Smooth muscle cell (in vitro differentiated cells): ENCODE measurements around the gene ZNF516. TPM values are rescaled to one million over a fixed set of nuclear protein-coding genes. Genes with fewer than 3 reads are reported as not detected.
A peak's percentile ranks its signal among the peaks of the same experiment; 100 is the strongest.

Experiments
- DNase-seq: peaks from one replicate; lab custom pipeline; 2025; ENCODE audit not compliant: unreplicated experiment; lab: John Stamatoyannopoulos, UW
- H2AFZ ChIP-seq: fragments of 200-600 bp; sonication (generic); 2 replicates; pipeline ENCODE4 v1.6.0; 2016; ENCODE audit warnings: antibody characterized with exemption, low read depth, mild to moderate bottlenecking
- H3F3A ChIP-seq: fragments of 200-600 bp; sonication (generic); 2 replicates; pipeline ENCODE4 v1.6.0; 2017; ENCODE audit warnings: antibody characterized with exemption, low read depth
- H3K27ac ChIP-seq: fragments of 200-600 bp; sonication (generic); 2 replicates; pipeline ENCODE4 v1.5.1; 2016; ENCODE audit warnings: low read depth, mild to moderate bottlenecking
- H3K27me3 ChIP-seq: fragments of 200-600 bp; sonication (generic); 2 replicates; pipeline ENCODE4 v1.6.1; 2016; ENCODE audit warnings: low read depth, mild to moderate bottlenecking
- H3K36me3 ChIP-seq: fragments of 200-600 bp; sonication (generic); 2 replicates; pipeline ENCODE4 v1.5.1; 2016; ENCODE audit warnings: low read depth
- H3K4me1 ChIP-seq: fragments of 200-600 bp; sonication (generic); 2 replicates; pipeline ENCODE4 v1.5.1; 2016; ENCODE audit warnings: low read depth
- H3K4me2 ChIP-seq: fragments of 200-600 bp; sonication (generic); 2 replicates; pipeline ENCODE4 v1.6.0; 2016; ENCODE audit warnings: mild to moderate bottlenecking
- H3K4me3 ChIP-seq: fragments of 200-600 bp; sonication (generic); 2 replicates; pipeline ENCODE4 v1.5.1; 2016; ENCODE audit warnings: mild to moderate bottlenecking
- H3K79me2 ChIP-seq: fragments of 200-600 bp; sonication (generic); 2 replicates; pipeline ENCODE4 v1.6.0; 2016; ENCODE audit warnings: low read depth, mild to moderate bottlenecking
- H3K9ac ChIP-seq: fragments of 200-600 bp; sonication (generic); 2 replicates; pipeline ENCODE4 v1.6.0; 2016; ENCODE audit warnings: low read depth
- H3K9me3 ChIP-seq: fragments of 200-600 bp; sonication (generic); replicated peaks from 2 replicates; pipeline ENCODE4 v1.5.1; 2016; ENCODE audit warnings: low read depth
- H4K20me1 ChIP-seq: fragments of 200-600 bp; sonication (generic); 2 replicates; pipeline ENCODE4 v1.6.0; 2016; ENCODE audit warnings: low read depth
- CTCF ChIP-seq: fragments of 200-600 bp; sonication (generic); IDR thresholded peaks from 2 replicates; pipeline ENCODE4 v1.5.1; 2017; ENCODE audit warnings: borderline replicate concordance, mild to moderate bottlenecking, antibody characterized with exemption; ENCODE audit not compliant: insufficient read depth, poor library complexity, severe bottlenecking
- WGBS: methylation state at CpG from one replicate; pipeline ENCODE4 v1.1.7; 2016; ENCODE audit warnings: low lambda C conversion rate; 5-methylcytosine and 5-hydroxymethylcytosine counted together
- polyA plus RNA-seq: library from polyadenylated mRNA; unstranded; fragments of >200 nt; fragmentation: Nextera tagmentation; extraction: Ambion mirVana; gene quantifications from 2 replicates; pipeline ENCODE4 v1.2.1, GENCODE V29; 2016
- total RNA-seq: library from RNA; depleted of rRNA; stranded (reverse); fragments of >200 nt; gene quantifications from 2 replicates; pipeline ENCODE4 v1.2.3, GENCODE V29; 2014

Gene ZNF516
- total and polyA plus RNA-seq, 2 experiments from 2014 or later: 15.6 to 24.2 TPM

GRCh38 chr18:76358774-76359173 lies 136.3 kb downstream of the ZNF516 start:
- Histone ChIP-seq H3K4me2 (peak overlapping the region; percentile 63), H3F3A (peaks cover 8% of the 10 kb centered on the region), H3K27me3 (no peaks in the 10 kb centered on the region), H3K9ac (no peak overlapping the region), H4K20me1 (no peaks in the 10 kb centered on the region), H3K9me3 (no peaks in the 10 kb centered on the region), H3K27ac (peak overlapping the region; percentile 59), H2AFZ (no peak overlapping the region), H3K36me3 (no peaks in the 10 kb centered on the region), H3K79me2 (peaks cover 6% of the 10 kb centered on the region), H3K4me1 (peaks cover 13% of the 10 kb centered on the region), H3K4me3 (no peak overlapping the region)
- no peak for DNase-seq
- TF ChIP-seq CTCF: no peak
- 83% methylated on average over 8 of the region's 8 CpGs for WGBS

DNA sequence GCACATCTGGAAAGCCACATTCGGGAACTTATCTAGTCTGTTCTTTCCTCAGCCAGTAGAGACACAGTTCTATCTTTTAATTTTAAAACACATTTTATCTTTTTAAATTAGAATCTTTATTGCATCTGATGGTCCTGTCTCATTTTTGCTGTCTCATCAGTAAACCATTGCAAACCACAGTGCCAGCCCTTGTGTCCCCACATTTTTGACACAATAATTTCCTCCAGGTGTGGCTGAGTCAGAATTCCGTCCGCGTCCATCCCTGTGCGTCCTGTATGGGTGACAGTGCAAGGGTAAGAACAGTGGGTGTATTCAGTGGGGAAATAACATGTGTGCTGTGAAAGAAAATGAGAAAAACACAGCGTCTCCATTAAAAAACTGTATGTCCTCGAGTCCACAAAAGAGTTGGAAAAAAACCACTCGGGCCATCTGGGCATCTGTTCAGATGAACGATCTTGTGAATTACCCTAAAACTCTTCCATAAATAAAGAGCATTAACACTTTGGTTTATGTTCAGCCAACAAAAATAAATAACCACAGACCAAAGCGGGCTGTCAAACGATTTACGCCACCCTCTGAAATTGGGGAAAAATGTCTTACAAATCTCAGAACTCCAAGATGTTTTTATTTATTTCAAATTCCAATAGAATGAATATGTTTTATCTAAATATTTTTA lies 137.3 kb downstream of the ZNF516 start:
- Histone ChIP-seq H3K9ac (no peak overlapping the region), H3K4me1 (peaks cover 7% of the 10 kb centered on the region), H3F3A (peaks cover 6% of the 10 kb centered on the region), H3K79me2 (peaks cover 6% of the 10 kb centered on the region), H3K27me3 (no peaks in the 10 kb centered on the region), H3K4me3 (no peak overlapping the region), H4K20me1 (no peaks in the 10 kb centered on the region), H3K27ac (peak overlapping the region; percentile 59), H3K36me3 (no peaks in the 10 kb centered on the region), H3K4me2 (peak overlapping the region; percentile 63), H3K9me3 (no peaks in the 10 kb centered on the region), H2AFZ (no peak overlapping the region)
- 38% methylated on average over 12 of the region's 12 CpGs for WGBS
- no peak for DNase-seq
- no peak for TF ChIP-seq CTCF

GRCh38 chr18:76357174-76357573 lies 137.9 kb downstream of the ZNF516 start:
- no peak overlapping the region for H3K4me3 ChIP-seq
- TF ChIP-seq CTCF: no peak
- H3K36me3 ChIP-seq: no peaks in the 10 kb centered on the region
- no peaks in the 10 kb centered on the region for H4K20me1 ChIP-seq
- H3K27ac ChIP-seq: no peak overlapping the region
- no peak overlapping the region for H3K9ac ChIP-seq
- H3K27me3 ChIP-seq: no peaks in the 10 kb centered on the region
- DNase-seq: no peak
- 91% methylated on average over 26 of the region's 26 CpGs for WGBS
- H3F3A ChIP-seq: peaks cover 6% of the 10 kb centered on the region
- H3K9me3 ChIP-seq: no peaks in the 10 kb centered on the region
- H3K4me2 ChIP-seq: no peak overlapping the region
- peaks cover 5% of the 10 kb centered on the region for H3K4me1 ChIP-seq
- H3K79me2 ChIP-seq: peaks cover 3% of the 10 kb centered on the region
- no peak overlapping the region for H2AFZ ChIP-seq

- Histone ChIP-seq H2AFZ (no peak overlapping the region), H3K36me3 (no peaks in the 10 kb centered on the region), H4K20me1 (no peaks in the 10 kb centered on the region), H3K4me2 (no peak overlapping the region), H3K9me3 (no peaks in the 10 kb centered on the region), H3K4me1 (peaks cover 5% of the 10 kb centered on the region), H3F3A (peaks cover 6% of the 10 kb centered on the region), H3K27me3 (no peaks in the 10 kb centered on the region), H3K9ac (no peak overlapping the region), H3K4me3 (no peak overlapping the region), H3K27ac (no peak overlapping the region), H3K79me2 (no peaks in the 10 kb centered on the region)
- no peak for TF ChIP-seq CTCF
- DNase-seq: no peak
- WGBS: 99% methylated on average over 10 of the region's 10 CpGs
Measured at GRCh38 chr18:76356666-76357065, 138.4 kb downstream of the ZNF516 start.
